ENCODE results near the gene B4GALNT2.

DNA sequence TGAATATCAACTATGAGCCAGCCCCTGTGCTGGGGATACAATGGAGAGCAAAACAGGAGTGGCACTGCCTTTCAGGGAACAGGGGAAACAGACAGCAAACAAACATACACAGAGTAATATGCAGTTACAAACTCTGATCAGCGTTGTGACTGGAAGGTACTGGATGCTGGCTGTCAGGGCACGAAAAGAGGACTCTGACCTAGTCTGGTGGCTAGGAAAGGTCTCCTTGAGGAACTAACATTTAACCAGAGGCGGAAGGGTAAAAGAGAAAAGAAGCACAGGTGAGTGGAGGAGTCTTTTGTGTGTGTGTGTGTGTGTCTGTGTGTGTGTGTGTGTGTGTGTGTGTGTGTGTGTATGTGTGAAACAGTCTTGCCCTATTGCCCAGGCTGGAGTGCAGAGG lies 12.4 kb upstream of the B4GALNT2 start:
- TF ChIP-seq EZH2 (optimal IDR thresholded peaks at IDR 0.05; ENCODE audit: low read depth, low read length) (no peak), EZH2phosphoT487 (IDR thresholded peaks at IDR 0.05; ENCODE audit: low read length) (no peak)
- TF ChIP-seq, protein P1, sequence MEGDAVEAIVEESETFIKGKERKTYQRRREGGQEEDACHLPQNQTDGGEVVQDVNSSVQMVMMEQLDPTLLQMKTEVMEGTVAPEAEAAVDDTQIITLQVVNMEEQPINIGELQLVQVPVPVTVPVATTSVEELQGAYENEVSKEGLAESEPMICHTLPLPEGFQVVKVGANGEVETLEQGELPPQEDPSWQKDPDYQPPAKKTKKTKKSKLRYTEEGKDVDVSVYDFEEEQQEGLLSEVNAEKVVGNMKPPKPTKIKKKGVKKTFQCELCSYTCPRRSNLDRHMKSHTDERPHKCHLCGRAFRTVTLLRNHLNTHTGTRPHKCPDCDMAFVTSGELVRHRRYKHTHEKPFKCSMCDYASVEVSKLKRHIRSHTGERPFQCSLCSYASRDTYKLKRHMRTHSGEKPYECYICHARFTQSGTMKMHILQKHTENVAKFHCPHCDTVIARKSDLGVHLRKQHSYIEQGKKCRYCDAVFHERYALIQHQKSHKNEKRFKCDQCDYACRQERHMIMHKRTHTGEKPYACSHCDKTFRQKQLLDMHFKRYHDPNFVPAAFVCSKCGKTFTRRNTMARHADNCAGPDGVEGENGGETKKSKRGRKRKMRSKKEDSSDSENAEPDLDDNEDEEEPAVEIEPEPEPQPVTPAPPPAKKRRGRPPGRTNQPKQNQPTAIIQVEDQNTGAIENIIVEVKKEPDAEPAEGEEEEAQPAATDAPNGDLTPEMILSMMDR (IDR thresholded peaks at IDR 0.05; ENCODE audit: low read length), result no peak

All from MM.1S (cell line).